Mucosa of descending colon (tissue), 3 donors: ENCODE results near the gene MPC1. TPM values are rescaled to one million over a fixed set of nuclear protein-coding genes. Genes with fewer than 3 reads are reported as not detected.

Experiments used
- ATAC-seq: fragments of 200-7000 bp; cut with Tn5 transposase; one replicate; pipeline ENCODE4 v1.9.1; 2020; ENCODE audit warnings: mild to moderate bottlenecking, moderate library complexity
- DNase-seq, 3 donors: peaks; one replicate each; pipeline ENCODE4 v3.0.0-alpha.2; 2020
- H3K36me3 ChIP-seq: fragments of 200-600 bp; one replicate; pipeline ENCODE4 v1.8.0; 2021; ENCODE audit warnings: low read depth, mild to moderate bottlenecking
- H3K4me1 ChIP-seq: fragments of 200-600 bp; one replicate; pipeline ENCODE4 v1.8.0; 2021; ENCODE audit warnings: low read depth, mild to moderate bottlenecking
- H3K4me3 ChIP-seq: fragments of 200-600 bp; one replicate; pipeline ENCODE4 v1.8.0; 2021; ENCODE audit warnings: mild to moderate bottlenecking
- H3K9me3 ChIP-seq: fragments of 200-600 bp; one replicate; pipeline ENCODE4 v1.8.0; 2021; ENCODE audit warnings: mild to moderate bottlenecking
- intact Hi-C, 2 donors: fragments of 100-400 bp; cut with DNase I in 1 of 2; cut with micrococcal nuclease in 1 of 2; formaldehyde crosslinking; loops; one replicate each; pipeline versions ENCODE4 v1.11.0 to v1.11.1; 2022; cut with DNase I, micrococcal nuclease
- total RNA-seq, 3 donors: library from RNA; stranded (reverse); fragmentation: NEBNext Ultra II Directional in 2 of 3; extraction: Animal tissue kit (Norgen Biotek cat#: 25700) in 2 of 3; gene quantifications; one replicate each; pipeline versions ENCODE4 v1.2.1 to v1.2.4, GENCODE V29; 2021 to 2023
- TF ChIP-seq, protein P1 (sequence below): fragments of 200-600 bp; IDR thresholded peaks from one replicate; pipeline ENCODE4 v1.8.0; 2022; ENCODE audit warnings: antibody characterized with exemption, mild to moderate bottlenecking
- donor health status: DM: no; HTN: no; CAD: no; lungs with moderate emphysema.
- donor health status: DM: no; HTN: no; CAD: no.
- donor health status: DM: no; HTN: yes; CAD: no.

Gene MPC1
- total RNA-seq, 3 donors from 2014 or later = 75.0 to 139 (median 117) TPM

DNA sequence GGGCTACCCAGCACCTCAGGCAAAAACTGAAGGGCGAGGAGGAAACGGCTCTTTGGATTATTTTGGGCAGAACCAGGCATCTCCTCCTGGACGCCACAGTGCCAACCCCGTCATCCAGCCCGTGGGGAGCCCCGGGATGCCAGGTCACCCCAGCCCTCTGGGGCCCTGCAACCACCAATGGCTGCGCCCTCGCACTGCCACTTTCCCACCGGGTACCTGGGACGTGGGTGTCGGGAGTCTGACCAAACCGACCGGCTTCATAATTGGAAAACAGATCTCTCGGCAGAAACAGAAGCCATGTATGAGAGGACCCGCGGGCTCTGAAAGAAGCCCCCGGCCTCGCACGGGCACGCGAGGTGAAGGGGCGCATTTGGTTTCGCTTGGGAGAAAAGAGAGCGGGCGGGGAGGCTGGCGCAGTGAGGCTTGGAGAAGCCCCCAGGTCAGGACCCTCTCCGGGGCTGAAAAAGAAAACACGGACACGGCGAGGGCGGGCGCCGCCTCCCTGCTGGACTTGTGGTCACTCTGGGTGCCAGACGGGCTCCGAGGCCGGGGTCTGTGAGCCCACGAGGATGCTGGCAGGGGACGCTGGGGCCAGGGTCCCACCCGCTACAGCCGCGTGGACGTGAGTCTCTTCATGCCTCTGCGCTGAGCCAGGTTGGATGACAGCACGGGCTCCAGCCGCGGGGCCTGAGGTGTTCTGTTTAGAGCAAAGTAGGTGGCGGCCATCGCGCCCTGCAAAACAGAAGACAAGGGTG is 29.6 kb upstream of the MPC1 start:
- ATAC-seq = no peak
- no peak for DNase-seq
- no peaks in the 10 kb centered on the region for H3K36me3 ChIP-seq
- intact Hi-C loops = no loop called here
- TF ChIP-seq, protein P1, sequence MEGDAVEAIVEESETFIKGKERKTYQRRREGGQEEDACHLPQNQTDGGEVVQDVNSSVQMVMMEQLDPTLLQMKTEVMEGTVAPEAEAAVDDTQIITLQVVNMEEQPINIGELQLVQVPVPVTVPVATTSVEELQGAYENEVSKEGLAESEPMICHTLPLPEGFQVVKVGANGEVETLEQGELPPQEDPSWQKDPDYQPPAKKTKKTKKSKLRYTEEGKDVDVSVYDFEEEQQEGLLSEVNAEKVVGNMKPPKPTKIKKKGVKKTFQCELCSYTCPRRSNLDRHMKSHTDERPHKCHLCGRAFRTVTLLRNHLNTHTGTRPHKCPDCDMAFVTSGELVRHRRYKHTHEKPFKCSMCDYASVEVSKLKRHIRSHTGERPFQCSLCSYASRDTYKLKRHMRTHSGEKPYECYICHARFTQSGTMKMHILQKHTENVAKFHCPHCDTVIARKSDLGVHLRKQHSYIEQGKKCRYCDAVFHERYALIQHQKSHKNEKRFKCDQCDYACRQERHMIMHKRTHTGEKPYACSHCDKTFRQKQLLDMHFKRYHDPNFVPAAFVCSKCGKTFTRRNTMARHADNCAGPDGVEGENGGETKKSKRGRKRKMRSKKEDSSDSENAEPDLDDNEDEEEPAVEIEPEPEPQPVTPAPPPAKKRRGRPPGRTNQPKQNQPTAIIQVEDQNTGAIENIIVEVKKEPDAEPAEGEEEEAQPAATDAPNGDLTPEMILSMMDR = no peak
- no peaks in the 10 kb centered on the region for H3K9me3 ChIP-seq
- H3K4me3 ChIP-seq = no peak overlapping the region
- H3K4me1 ChIP-seq = peaks cover 2% of the 10 kb centered on the region

DNA sequence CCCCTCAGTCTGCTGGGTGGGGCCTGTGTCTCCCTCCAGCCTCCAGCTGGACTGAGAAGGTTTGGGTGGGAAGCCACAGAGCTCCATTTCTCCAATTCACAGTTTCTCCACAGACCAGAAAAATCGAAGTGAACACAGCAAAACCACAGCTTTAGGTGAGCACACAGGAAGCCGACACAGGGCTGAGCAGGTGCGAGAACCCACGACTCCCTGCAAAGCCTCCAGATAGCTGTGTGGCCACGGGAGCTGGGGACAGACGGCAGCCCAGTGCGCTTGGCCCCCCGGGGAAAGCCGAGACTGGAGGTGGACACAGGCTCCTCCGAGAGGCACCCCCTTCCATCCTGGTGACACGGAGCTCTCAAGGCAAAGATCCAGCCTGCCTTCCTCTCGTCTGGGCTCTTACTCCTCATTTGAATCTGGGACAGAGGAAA is 29.0 kb upstream of the MPC1 start:
- intact Hi-C loops = no loop called here
- Histone ChIP-seq H3K9me3 (no peaks in the 10 kb centered on the region), H3K36me3 (no peaks in the 10 kb centered on the region), H3K4me3 (no peak overlapping the region), H3K4me1 (peaks cover 2% of the 10 kb centered on the region)
- ATAC-seq = peak; percentile 52
- TF ChIP-seq, protein P1 = no peak
- peak in 1 of 3 donors; percentile 14 for DNase-seq

DNA sequence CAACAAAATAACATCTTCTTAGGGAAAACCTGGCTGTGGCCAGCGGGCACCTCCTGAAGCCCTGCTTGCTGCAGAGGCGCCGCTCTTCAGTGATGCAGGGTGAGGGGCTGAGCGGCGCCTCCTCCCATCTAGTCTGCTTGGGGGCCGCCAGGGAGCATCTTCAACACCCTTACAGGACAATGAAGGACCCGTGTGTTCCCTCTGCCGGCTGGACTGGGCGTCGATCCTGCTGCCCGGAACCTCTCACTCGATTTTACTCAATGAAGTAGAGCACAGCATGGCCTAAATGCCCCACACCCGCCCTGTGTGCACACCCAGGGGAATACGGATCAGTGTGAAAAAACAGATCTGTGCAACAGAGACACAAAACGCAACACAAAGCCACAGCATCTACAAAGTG is 28.5 kb upstream of the MPC1 start:
- no peak for DNase-seq
- Histone ChIP-seq H3K4me1 (peaks cover 2% of the 10 kb centered on the region), H3K36me3 (no peaks in the 10 kb centered on the region), H3K9me3 (no peaks in the 10 kb centered on the region), H3K4me3 (no peak overlapping the region)
- no peak for ATAC-seq
- TF ChIP-seq, protein P1 = no peak
- intact Hi-C loops = no loop called here

DNA sequence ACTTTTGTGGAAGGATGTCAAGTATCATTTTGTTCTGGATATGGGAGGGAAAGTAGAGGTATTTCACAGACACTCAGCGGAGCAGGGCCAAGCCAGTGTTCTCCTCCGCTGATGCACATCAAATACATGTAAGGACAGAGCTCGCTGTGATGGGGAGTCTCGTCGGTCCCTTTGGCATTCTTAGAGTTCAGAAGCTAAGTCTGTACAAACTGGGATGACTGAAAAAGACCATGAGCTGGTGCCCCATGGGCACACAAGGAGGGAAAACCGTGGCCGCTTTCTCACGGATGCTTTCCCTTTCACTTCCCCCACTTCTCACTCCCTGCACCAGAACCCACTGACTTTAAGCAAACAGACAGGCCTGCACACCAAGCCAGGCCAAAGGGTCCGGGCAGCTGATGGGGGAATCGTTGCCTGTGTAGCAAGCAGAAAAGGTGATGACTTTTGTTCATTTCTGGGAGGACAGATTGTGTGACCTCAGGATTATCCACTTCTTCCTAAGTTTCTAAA is 27.7 kb upstream of the MPC1 start:
- Histone ChIP-seq H3K4me3 (no peak overlapping the region), H3K4me1 (peaks cover 2% of the 10 kb centered on the region), H3K9me3 (no peaks in the 10 kb centered on the region), H3K36me3 (no peaks in the 10 kb centered on the region)
- DNase-seq = no peak
- intact Hi-C loops = no loop called here
- no peak for ATAC-seq
- TF ChIP-seq, protein P1 = no peak

DNA sequence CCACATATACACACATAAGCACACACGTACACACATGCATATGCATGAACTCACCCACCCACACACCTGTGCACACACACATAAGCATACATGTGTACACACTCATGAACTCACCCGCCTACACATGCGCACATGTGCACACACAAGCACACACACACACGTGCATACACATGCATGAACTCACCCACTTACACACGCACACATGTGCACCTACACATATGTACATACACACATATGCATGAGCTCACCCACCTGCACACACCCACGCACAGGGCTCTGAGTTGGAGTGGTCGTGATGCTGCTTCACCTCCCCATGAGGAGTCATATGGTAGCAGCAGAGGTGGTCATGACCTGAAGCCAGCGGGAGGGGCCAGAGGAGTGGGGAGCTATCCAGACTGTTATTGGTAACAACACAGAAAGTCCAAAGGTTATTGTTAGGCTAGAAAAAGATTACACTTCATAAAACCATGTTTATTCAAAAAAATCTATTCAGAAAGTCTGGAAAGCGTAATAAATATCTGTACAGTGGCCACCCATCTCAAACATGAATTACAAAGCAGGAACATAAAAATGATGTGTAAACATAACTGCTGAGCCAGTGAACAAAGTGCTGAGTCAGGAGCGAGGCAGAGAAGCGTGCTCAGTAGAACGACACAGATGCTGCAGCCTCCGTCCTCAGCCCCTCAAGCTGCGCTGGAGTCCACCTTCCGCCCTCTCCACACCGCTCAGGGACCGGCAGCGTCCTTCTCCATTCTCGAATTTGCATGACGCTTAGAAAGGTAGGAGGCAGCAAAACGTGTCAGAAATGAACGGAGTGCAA is 26.4 kb upstream of the MPC1 start:
- Histone ChIP-seq H3K36me3 (no peaks in the 10 kb centered on the region), H3K4me3 (no peak overlapping the region), H3K4me1 (peaks cover 2% of the 10 kb centered on the region), H3K9me3 (no peaks in the 10 kb centered on the region)
- intact Hi-C loops = loop anchor here in 1 of 2 donors (10.0 kb wide), 1 partner anchor 134 kb away; no protein-coding TSS in a partner anchor
- ATAC-seq (peak; percentile 12), DNase-seq (no peak)
- TF ChIP-seq, protein P1 = no peak
